ENCODE measurements around the gene CD99.
"Not testable (repeated sequence)": the region's sequence is repeated elsewhere in the genome, so short reads cannot be mapped to it uniquely, and the experiment has no call there.

CD99 gene

DNA sequence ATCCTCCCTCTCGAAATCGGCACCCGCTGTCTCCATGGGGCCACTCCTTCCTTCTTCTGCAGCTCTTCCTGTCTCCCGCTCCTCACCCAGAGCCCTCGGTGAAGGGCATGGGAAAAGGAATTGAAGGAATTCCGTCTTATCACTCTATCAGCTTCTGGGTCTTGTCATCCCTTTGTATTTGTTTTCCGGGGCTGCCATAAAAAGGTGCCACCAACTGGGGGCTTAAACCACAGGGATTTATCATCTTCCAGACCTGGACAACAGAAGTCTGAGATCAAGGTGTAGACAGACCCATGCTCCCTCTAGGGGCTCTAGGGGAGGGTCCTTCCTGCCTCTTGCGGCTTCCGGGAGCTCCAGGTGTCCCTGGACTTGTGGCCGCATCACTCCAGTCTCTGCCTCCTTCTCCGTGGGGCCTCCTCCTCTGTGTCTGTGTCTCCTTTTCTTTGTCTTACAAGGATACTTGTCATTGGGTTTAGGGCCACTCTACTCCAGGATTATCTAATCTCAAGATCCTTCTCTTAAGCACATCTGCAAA, 24.0 kb downstream of the CD99 start:
- H3K4me3 Mint-ChIP-seq = no peak overlapping the region
- peak overlapping the region; percentile 67 for H3K27ac Mint-ChIP-seq
- no peak for ATAC-seq
- peaks cover 61% of the 10 kb centered on the region for H3K4me1 Mint-ChIP-seq
- H3K9me3 Mint-ChIP-seq = no peaks in the 10 kb centered on the region
- no peaks in the 10 kb centered on the region for H3K27me3 Mint-ChIP-seq
- peaks cover 66% of the 10 kb centered on the region for H3K36me3 Mint-ChIP-seq (ENCODE audit: low read depth)
- no peak for DNase-seq

DNA sequence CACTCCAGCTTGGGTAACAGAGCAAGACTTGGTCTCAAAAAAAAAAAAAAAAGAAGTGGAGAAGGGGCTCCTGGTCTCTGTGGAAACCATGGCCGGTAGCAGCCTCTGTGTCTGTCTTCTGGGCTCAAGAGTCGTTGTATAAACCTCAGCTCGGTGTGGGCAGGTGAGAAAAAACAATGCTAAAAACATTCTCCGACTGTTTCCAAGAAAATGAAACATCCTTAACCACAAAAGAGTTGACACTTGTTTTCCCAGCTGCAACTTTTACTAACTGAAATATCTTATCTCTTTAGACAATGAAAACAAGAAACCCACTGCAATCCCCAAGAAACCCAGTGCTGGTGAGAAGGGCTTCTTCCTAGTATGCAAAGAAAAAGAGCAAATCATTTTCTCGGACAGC, 26.2 kb downstream of the CD99 start:
- Mint-ChIP-seq H3K4me3 (no peak overlapping the region), H3K27me3 (no peaks in the 10 kb centered on the region), H3K36me3 (ENCODE audit: low read depth) (peaks cover 73% of the 10 kb centered on the region), H3K9me3 (no peaks in the 10 kb centered on the region), H3K4me1 (peaks cover 43% of the 10 kb centered on the region), H3K27ac (peak overlapping the region; percentile 67)
- ATAC-seq = peak; percentile 58
- DNase-seq = no peak

DNA sequence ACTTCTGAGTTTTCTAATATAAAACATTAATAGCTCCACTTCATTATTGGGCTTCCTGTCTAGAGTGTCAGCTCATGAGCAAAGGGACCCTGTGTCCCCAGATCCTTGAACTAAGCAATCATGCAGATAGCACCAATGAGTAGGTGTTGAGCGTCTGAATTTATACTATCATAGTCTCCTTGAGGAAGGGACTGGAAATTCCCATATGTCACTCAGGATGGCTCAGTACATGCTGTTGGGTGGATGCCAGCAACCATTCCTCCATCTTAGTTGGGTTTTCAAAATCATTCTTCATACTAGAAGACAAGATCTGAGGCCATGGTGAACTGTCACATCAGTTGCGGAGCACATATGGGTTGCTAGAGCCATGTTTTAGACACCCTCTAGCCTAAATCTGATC, 27.7 kb downstream of the CD99 start:
- Mint-ChIP-seq H3K27me3 (no peaks in the 10 kb centered on the region), H3K9me3 (no peaks in the 10 kb centered on the region), H3K36me3 (ENCODE audit: low read depth) (peaks cover 83% of the 10 kb centered on the region), H3K4me1 (peaks cover 43% of the 10 kb centered on the region), H3K4me3 (no peak overlapping the region), H3K27ac (no peak overlapping the region)
- DNase-seq (no peak), ATAC-seq (no peak)

DNA sequence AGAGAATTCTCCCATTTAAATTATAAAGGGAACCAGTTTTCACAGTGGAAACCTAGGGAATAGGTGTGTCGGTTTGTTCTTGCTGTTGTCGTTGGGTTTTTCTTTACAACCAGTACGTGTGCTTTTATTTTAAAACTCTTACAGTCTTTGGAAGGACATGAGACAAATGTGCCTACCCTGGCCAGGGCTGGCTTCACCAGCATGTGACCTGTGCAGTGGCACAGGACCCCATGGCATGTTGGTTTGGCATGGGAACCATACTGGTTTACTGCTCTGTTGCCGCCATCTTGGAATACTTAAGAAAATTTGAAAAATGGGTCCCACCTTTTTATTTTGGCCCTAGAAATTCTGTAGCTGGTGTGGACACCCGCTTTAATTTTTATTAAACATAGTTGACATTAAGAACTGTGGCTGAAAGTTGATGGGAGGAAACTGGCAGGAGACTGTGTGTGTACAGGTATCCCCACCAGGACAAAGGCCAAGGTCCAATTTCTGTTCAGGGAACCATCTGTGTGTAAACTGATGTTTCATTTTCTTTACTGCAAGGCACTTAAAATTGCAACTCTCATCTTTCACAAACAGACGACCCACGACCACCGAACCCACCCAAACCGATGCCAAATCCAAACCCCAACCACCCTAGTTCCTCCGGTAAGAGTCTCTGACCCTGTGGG, 28.8 kb downstream of the CD99 start:
- Mint-ChIP-seq H3K27ac (no peak overlapping the region), H3K9me3 (no peaks in the 10 kb centered on the region), H3K4me3 (no peak overlapping the region), H3K27me3 (no peaks in the 10 kb centered on the region), H3K4me1 (peaks cover 36% of the 10 kb centered on the region), H3K36me3 (ENCODE audit: low read depth) (peaks cover 79% of the 10 kb centered on the region)
- ATAC-seq = no peak
- DNase-seq = no peak

DNA sequence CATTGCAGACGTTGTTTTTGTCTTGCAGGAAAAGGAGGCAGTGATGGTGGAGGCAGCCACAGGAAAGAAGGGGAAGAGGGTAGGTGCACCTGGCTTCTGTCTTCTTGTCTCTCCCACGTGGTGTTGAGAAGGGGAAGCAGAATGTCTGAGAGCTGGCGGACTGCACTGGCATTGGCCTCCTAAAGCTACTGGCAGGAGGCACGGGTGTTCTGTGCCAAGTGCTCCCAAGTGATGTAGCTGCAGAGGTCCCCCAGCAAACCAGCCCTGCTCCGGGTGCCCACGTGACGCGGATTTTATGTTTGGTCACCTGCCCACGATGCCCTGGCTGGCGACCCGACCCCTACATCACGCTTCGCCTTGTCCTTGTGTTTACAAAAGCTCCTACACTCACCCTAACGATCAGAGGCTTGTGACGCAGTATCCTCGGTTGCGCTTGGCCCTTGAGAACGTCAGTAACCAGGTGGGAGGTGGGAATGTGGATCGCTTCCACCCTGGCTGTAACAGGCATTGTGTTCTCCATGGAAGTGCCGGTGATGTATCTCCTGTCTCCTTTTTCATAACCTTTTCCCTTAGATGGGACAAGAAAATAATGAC, 32.3 kb downstream of the CD99 start:
- Mint-ChIP-seq H3K27me3 (no peaks in the 10 kb centered on the region), H3K36me3 (ENCODE audit: low read depth) (peaks cover 65% of the 10 kb centered on the region), H3K9me3 (no peaks in the 10 kb centered on the region), H3K4me3 (no peak overlapping the region), H3K4me1 (peaks cover 4% of the 10 kb centered on the region), H3K27ac (no peak overlapping the region)
- ATAC-seq = no peak
- DNase-seq = no peak

DNA sequence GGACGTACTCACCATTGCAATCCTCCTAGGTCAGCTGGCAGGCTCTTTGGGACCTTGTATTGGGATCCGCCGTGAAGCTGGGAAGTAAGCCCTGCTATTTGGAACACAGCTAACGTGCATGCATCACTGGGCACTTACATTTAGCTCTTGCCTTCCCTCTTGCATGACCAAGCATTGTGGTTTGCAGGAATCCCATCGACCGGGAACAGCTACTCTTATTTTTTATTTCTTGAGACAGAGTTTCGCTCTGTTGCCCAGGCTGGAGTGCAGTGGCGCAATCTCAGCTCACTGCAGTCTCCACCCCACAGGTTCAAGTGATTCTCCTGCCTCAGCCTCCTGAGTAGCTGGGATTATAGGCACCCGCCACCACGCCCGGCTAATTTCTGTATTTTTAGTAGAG, 36.2 kb downstream of the CD99 start:
- H3K4me3 Mint-ChIP-seq, H3K4me1 Mint-ChIP-seq, H3K27me3 Mint-ChIP-seq, ATAC-seq, DNase-seq, H3K9me3 Mint-ChIP-seq, H3K27ac Mint-ChIP-seq: not testable (repeated sequence)
- H3K36me3 Mint-ChIP-seq (ENCODE audit: low read depth) = peaks cover 52% of the 10 kb centered on the region

DNA sequence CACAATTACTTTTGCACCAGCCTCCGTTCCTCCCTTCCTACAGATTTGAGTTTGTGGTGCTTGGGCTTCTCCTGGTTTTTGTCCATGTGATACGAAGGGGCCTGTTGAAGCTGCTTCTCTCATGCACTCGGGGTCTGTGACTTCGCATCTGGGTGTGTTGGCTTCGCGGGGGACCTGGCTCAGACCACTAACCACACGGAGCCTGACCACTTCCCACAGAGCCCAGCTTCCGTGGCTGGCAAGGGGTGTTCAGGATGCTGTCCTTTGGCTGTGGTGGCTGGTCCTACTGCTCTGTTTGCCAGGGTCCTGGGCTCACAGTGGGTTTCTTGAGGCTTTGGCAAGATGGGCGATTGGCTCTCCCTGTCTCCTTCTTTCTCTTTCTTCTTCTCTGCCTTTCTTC, 41.0 kb downstream of the CD99 start:
- H3K4me3 Mint-ChIP-seq = no peak overlapping the region
- ATAC-seq = no peak
- peaks cover 12% of the 10 kb centered on the region for H3K4me1 Mint-ChIP-seq
- H3K27ac Mint-ChIP-seq = no peak overlapping the region
- DNase-seq = no peak
- H3K27me3 Mint-ChIP-seq = no peaks in the 10 kb centered on the region
- no peaks in the 10 kb centered on the region for H3K9me3 Mint-ChIP-seq
- H3K36me3 Mint-ChIP-seq (ENCODE audit: low read depth) = peaks cover 60% of the 10 kb centered on the region

DNA sequence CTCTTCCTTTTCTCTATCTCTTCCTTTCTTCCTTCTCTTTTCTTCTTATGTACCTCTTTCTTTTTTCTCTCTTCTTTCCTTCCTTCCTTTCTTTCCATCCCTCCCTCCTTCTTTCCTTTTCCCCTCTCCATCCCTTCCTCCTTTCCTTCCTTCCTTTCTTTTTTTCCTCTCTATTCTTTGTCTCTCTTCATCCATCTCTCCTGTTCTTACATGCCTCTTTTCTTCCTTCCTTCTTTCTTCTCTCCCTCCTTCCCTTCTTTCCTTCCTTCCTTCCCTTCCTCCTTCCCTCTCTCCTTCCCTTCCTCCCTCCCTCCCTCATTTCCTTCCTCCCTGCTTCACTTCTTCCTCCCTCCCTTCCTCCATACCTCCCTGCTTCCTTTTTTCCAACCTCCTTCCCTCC, 41.6 kb downstream of the CD99 start:
- ATAC-seq = no peak
- Mint-ChIP-seq H3K4me1 (peaks cover 12% of the 10 kb centered on the region), H3K36me3 (ENCODE audit: low read depth) (peaks cover 60% of the 10 kb centered on the region), H3K27ac (peak overlapping the region; percentile 52), H3K27me3 (no peaks in the 10 kb centered on the region), H3K9me3 (no peaks in the 10 kb centered on the region), H3K4me3 (no peak overlapping the region)
- no peak for DNase-seq

DNA sequence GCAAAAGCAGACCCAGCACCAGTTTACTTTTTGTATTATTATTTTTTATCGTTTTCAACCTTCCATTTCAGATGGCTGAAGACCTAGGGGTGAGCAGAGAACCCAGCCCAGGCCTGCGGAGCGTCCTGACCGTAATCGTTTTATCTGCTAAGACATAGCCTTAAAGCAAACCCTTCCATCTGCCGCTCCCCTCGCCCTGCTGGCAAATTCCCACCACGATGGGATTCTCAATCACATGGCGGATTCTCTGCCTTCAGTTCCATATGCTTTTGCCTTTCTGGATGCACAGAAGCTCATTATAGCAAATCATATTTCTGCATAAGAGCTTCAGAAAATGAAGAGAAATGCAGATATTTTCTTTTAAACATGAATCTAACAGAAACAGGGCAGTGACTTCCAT, 42.2 kb downstream of the CD99 start:
- H3K27ac Mint-ChIP-seq = peak overlapping the region; percentile 52
- ATAC-seq (no peak), DNase-seq (no peak)
- no peak overlapping the region for H3K4me3 Mint-ChIP-seq
- peaks cover 12% of the 10 kb centered on the region for H3K4me1 Mint-ChIP-seq
- H3K9me3 Mint-ChIP-seq = no peaks in the 10 kb centered on the region
- peaks cover 57% of the 10 kb centered on the region for H3K36me3 Mint-ChIP-seq (ENCODE audit: low read depth)
- no peaks in the 10 kb centered on the region for H3K27me3 Mint-ChIP-seq

DNA sequence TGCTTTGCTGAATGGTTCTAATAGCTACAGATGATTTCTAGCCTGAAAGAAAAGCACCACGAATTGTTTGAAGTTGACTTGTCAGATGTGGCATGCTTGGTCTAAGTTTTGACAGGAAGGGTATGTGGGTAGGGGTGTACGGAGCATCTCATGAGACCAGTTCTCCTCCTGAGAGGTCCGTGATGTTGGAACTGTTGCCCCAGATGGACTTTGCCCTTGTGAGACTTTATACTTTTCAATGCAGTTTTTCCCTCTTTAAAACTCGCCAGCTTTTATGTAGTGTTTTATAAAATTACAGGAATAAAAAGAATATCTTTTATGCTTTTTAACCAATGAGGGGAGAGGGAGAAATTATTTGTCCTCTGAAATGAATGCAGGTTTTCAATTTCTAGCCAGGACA, 44.2 kb downstream of the CD99 start:
- Mint-ChIP-seq H3K27me3 (no peaks in the 10 kb centered on the region), H3K4me1 (peaks cover 12% of the 10 kb centered on the region), H3K36me3 (ENCODE audit: low read depth) (peaks cover 51% of the 10 kb centered on the region), H3K4me3 (no peak overlapping the region), H3K27ac (no peak overlapping the region), H3K9me3 (no peaks in the 10 kb centered on the region)
- DNase-seq (no peak), ATAC-seq (no peak)

DNA sequence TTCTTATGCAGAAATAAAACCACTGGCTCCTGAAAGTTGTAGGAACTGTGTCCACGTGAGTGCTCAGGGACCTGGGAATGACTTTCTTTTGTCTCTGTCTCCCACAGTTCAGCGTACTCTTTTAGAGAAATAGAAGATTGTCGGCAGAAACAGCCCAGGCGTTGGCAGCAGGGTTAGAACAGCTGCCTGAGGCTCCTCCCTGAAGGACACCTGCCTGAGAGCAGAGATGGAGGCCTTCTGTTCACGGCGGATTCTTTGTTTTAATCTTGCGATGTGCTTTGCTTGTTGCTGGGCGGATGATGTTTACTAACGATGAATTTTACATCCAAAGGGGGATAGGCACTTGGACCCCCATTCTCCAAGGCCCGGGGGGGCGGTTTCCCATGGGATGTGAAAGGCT, 49.6 kb downstream of the CD99 start:
- Mint-ChIP-seq H3K36me3 (ENCODE audit: low read depth) (peaks cover 47% of the 10 kb centered on the region), H3K4me1 (peaks cover 2% of the 10 kb centered on the region), H3K9me3 (no peaks in the 10 kb centered on the region), H3K27me3 (no peaks in the 10 kb centered on the region), H3K4me3 (no peak overlapping the region), H3K27ac (no peak overlapping the region)
- DNase-seq (no peak), ATAC-seq (no peak)

DNA sequence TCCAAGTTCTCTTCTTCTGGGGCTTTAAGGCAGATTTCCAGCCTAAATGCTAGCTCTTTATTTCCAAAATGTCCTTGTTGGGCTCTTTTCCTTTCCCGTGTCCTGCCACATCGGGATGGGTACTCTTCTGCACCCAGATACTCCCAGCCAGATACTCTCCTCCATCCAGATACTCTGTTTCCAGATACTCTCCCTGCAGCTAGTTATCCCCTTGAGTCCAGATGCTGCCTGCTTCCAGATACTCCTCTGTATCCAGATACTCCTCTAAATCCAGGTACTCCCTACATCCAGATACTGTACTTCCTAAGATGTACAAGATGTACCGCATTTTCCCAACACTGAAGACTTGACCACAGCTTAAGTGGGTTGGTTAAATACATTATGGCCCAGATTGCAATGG, 50.3 kb downstream of the CD99 start:
- Mint-ChIP-seq H3K27me3 (no peaks in the 10 kb centered on the region), H3K4me3 (no peak overlapping the region), H3K4me1 (no peaks in the 10 kb centered on the region), H3K27ac (no peak overlapping the region), H3K36me3 (ENCODE audit: low read depth) (peaks cover 40% of the 10 kb centered on the region), H3K9me3 (no peaks in the 10 kb centered on the region)
- DNase-seq = no peak
- ATAC-seq = no peak

DNA sequence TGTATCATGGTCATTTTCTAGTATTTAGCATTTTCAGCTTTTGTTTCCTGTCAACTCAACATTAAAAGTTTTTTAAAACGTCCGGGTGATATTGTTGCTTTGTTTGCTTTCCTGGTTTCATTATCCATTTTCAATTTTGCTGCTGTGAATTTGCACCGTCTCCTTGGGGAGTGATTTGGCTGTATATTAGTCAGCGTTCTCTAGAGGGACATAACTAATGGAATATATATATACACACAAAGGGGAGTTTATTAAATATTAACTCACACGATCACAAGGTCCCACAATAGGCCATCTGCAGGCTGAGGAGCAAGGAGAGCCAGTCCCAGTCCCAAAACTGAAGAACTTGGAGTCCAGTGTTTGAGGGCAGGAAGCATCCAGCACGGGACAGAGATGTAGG, 55.2 kb downstream of the CD99 start:
- H3K4me3 Mint-ChIP-seq, ATAC-seq, H3K27me3 Mint-ChIP-seq, H3K4me1 Mint-ChIP-seq, DNase-seq, H3K9me3 Mint-ChIP-seq, H3K27ac Mint-ChIP-seq: not testable (repeated sequence)
- peaks cover 20% of the 10 kb centered on the region for H3K36me3 Mint-ChIP-seq (ENCODE audit: low read depth)

DNA sequence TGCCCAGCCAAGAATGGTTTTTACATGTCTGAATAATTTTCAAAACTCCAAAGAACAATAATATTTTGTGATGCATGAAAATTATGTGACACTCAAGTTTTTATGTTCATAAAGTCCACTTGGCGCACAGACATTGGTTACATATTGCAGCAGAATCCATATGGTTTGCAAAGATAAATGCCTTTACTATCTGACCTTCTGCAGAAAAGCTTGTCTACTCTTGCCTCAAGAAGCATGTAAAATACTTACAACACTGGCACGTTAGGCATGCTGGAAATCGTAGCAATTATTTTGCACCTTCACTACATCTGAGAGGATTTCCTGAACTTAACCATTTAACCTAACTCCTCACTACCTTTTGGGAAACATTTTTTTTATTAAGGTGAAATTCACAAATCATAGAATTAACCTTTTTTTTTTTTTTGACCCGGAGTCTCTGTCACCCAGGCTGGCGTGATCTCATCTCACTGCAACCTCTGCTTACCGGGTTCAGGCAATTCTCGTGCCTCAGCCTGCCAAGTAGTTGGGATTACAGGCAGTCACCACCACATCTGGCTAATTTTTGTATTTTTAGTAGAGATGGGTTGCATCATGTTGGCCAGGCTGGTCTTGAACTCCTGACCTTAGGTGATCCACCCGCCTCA, 57.2 kb downstream of the CD99 start:
- Mint-ChIP-seq H3K36me3 (ENCODE audit: low read depth) (peaks cover 3% of the 10 kb centered on the region), H3K27ac (no peak overlapping the region), H3K27me3 (no peaks in the 10 kb centered on the region), H3K9me3 (no peaks in the 10 kb centered on the region), H3K4me3 (no peak overlapping the region), H3K4me1 (no peaks in the 10 kb centered on the region)
- ATAC-seq (no peak), DNase-seq (no peak)

DNA sequence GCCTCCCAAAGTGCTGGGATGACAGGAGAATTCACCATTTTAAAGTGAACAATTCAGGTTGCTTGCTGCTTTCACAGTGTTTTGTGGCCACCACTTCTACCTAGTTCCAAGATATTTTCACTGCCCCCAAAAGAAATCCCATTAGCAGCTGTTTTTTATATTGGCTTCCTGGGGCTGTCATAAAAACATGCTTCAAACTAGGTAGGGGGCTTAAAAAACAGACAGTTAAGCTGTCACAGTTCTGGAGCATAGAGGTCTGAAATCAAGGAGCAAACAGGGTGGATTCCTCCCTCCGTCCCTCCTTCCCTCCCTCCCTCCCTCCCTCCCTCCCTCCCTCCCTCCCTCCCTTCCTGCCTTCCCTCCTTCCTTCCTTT, 57.7 kb downstream of the CD99 start:
- ATAC-seq (no peak), DNase-seq (no peak)
- peaks cover under 1% of the 10 kb centered on the region for H3K36me3 Mint-ChIP-seq (ENCODE audit: low read depth)
- no peak overlapping the region for H3K27ac Mint-ChIP-seq
- H3K4me3 Mint-ChIP-seq = no peak overlapping the region
- no peaks in the 10 kb centered on the region for H3K4me1 Mint-ChIP-seq
- H3K9me3 Mint-ChIP-seq = no peaks in the 10 kb centered on the region
- no peaks in the 10 kb centered on the region for H3K27me3 Mint-ChIP-seq

Measured in activated naive CD8-positive, alpha-beta T cell treated with anti-CD3 and anti-CD28 coated beads, Interleukin-2, amount 50 U/mL, for 24 hours (primary cell).